ENCODE measurements around the gene OR10J1. TPM values are rescaled to one million over a fixed set of nuclear protein-coding genes. Genes with fewer than 3 reads are reported as not detected.

The OR10J1 gene
- total and polyA plus RNA-seq, 2 of the 8 experiments (the other 6 are each of a cell fraction or from before 2014, with no cell fraction given): not detected

- H3K9me3 ChIP-seq (ENCODE audit: insufficient read depth in 2 of 2, low read depth in 1 of 2, low read length in 1 of 2): peaks cover 56 to 58% of the 10 kb centered on the region in 2 experiments
- no peak overlapping the region for H3K4me3 ChIP-seq (ENCODE audit: extremely low read depth in 1 of 4, insufficient read depth in 2 of 4, low read depth in 3 of 4, low read length in 4 of 4)
- CTCF ChIA-PET (ENCODE audit: partially characterized antibody): interaction anchor here (1.2 kb wide), 1 partner anchor 22 kb away, joined by 4 read pairs; no protein-coding TSS in a partner anchor
- H2BK12ac ChIP-seq (ENCODE audit: low read depth, low read length): no peak overlapping the region
- H3K79me1 ChIP-seq (ENCODE audit: low read depth, low read length): no peaks in the 10 kb centered on the region
- no peaks in the 10 kb centered on the region for H3K27me3 ChIP-seq (replicated peaks in 1 of 4; ENCODE audit: control insufficient read depth in 3 of 4, extremely low read depth in 1 of 4, insufficient read depth in 3 of 4, low read length in 3 of 4)
- POLR2A ChIA-PET (ENCODE audit: partially characterized antibody): no interaction called here
- no peaks in the 10 kb centered on the region for H3K23me2 ChIP-seq (ENCODE audit: low read depth, low read length)
- no peak overlapping the region for H3K23ac ChIP-seq (ENCODE audit: insufficient read length)
- H3K79me2 ChIP-seq (ENCODE audit: control insufficient read depth in 1 of 2, insufficient read depth in 2 of 2, low read length in 2 of 2): no peaks in the 10 kb centered on the region
- no peak overlapping the region for H4K8ac ChIP-seq (ENCODE audit: extremely low read depth, insufficient read depth, low read length)
- no peak overlapping the region for H4K5ac ChIP-seq (ENCODE audit: insufficient read length, low read depth, low read length)
- H3K27ac ChIP-seq (ENCODE audit: low read depth, low read length): no peak overlapping the region
- H3K4me1 ChIP-seq (replicated peaks in 1 of 4; ENCODE audit: control insufficient read depth in 3 of 4, insufficient read depth in 4 of 4, low read length in 3 of 4): no peaks in the 10 kb centered on the region
- no peak overlapping the region for H2BK120ac ChIP-seq (replicated peaks; ENCODE audit: low read depth, low read length)
- H4K91ac ChIP-seq (replicated peaks; ENCODE audit: insufficient read length, low read length): no peak overlapping the region
- no peak overlapping the region for H3K14ac ChIP-seq (ENCODE audit: insufficient read length)
- H3K18ac ChIP-seq (ENCODE audit: extremely low read depth, low read length): no peak overlapping the region
- H2AFZ ChIP-seq (ENCODE audit: low read length): no peak overlapping the region
- no peak overlapping the region for H3K56ac ChIP-seq (replicated peaks; ENCODE audit: insufficient read length, low read depth, low read length)
- WGBS, 2 experiments (ENCODE audit: extremely low coverage in 1 of 2, insufficient coverage in 1 of 2, insufficient read length in 1 of 2, insufficient replicate concordance in 2 of 2, low coverage in 1 of 2, low lambda C conversion rate in 2 of 2, missing lambda C conversion rate in 1 of 2): 71% methylated on average over 2 of the region's 2 CpGs; no CpG with 5 or more reads in 1 of the 2 experiments
- H3K9ac ChIP-seq (replicated peaks in 1 of 4; ENCODE audit: extremely low read depth in 1 of 4, low read depth in 3 of 4, low read length in 3 of 4): no peak overlapping the region
- H4K20me1 ChIP-seq (replicated peaks in 1 of 2; ENCODE audit: control insufficient read depth in 1 of 2, insufficient read depth in 2 of 2, low read length in 2 of 2): no peaks in the 10 kb centered on the region
- FAIRE-seq (no peak), DNase-seq (ENCODE audit: low read depth in 1 of 2, low spot score in 2 of 2) (no peak)
- TF ChIP-seq ATF2 (IDR thresholded peaks at IDR 0.05; ENCODE audit: low read length) (no peak), TCF12 (IDR thresholded peaks at IDR 0.05; ENCODE audit: low read depth, low read length) (no peak), SIX5 (IDR thresholded peaks at IDR 0.05; ENCODE audit: low read depth, low read length) (no peak)
- no peak overlapping the region for H2BK20ac ChIP-seq (ENCODE audit: low read length)
- H2BK15ac ChIP-seq (ENCODE audit: low read length): no peak overlapping the region
- H2AK5ac ChIP-seq (ENCODE audit: low read depth, low read length): no peak overlapping the region
- no peak overlapping the region for H3K4me2 ChIP-seq (ENCODE audit: insufficient read depth in 1 of 2, low read depth in 2 of 2, low read length in 2 of 2)
- H2BK5ac ChIP-seq (ENCODE audit: low read depth, low read length): no peak overlapping the region
- no peaks in the 10 kb centered on the region; a peak in 1 of 8 replicates for H3K36me3 ChIP-seq (ENCODE audit: control insufficient read depth in 2 of 4, insufficient read depth in 4 of 4, low read length in 3 of 4)
- no peak overlapping the region for H3K4ac ChIP-seq (replicated peaks; ENCODE audit: insufficient read length, low read depth, low read length)
Measured at GRCh38 chr1:159468321-159468720, 28.8 kb downstream of the OR10J1 start.
